CD4-positive, alpha-beta T cell (primary cell): ENCODE measurements around the gene RAB3GAP1. TPM values are rescaled to one million over a fixed set of nuclear protein-coding genes. Genes with fewer than 3 reads are reported as not detected.

Source experiments
- ATAC-seq: fragments of 200-7000 bp; cut with Tn5 transposase; one replicate; pipeline ENCODE4 v1.10.0; 2022; ENCODE audit warnings: mild to moderate bottlenecking; ENCODE audit not compliant: poor library complexity
- CTCF ChIA-PET: fragments of 350-600 bp; sonication (Branson Sonifier 250); formaldehyde crosslinking; loops from one replicate; lab custom pipeline; 2021; ENCODE audit warnings: antibody characterized with exemption, inconsistent platforms; lab: Charles Lee
- POLR2A ChIA-PET: fragments of 350-600 bp; sonication (Branson Sonifier 250); formaldehyde crosslinking; loops from one replicate; lab custom pipeline; 2021; ENCODE audit warnings: antibody characterized with exemption, inconsistent platforms; lab: Charles Lee
- DNase-seq, 14 experiments: peaks; one replicate each; pipeline ENCODE4 v3.0.0-alpha.2; 2013 to 2020; ENCODE audit warnings: mixed read lengths in 2 of 14
- H3K27ac ChIP-seq, 2 donors: one replicate each; pipeline versions ENCODE4 v1.5.1 to v1.7.0; 2013; ENCODE audit warnings: low read length in 2 of 2, low read depth in 1 of 2, mild to moderate bottlenecking in 1 of 2
- H3K27me3 ChIP-seq, 2 experiments: 1 replicate in 1 of 2; 2 replicates in 1 of 2; pipeline versions ENCODE4 v1.6.1 to v1.7.0; 2013; ENCODE audit warnings: low read length in 2 of 2, control low read depth in 1 of 2, mild to moderate bottlenecking in 1 of 2, moderate library complexity in 1 of 2; ENCODE audit not compliant: insufficient read depth in 2 of 2, control insufficient read depth in 1 of 2
- H3K36me3 ChIP-seq: one replicate; pipeline ENCODE4 v1.6.1; 2013; ENCODE audit warnings: low read length, control low read depth; ENCODE audit not compliant: insufficient read depth
- H3K4me1 ChIP-seq: one replicate; pipeline ENCODE4 v1.6.1; 2013; ENCODE audit warnings: low read length, control low read depth; ENCODE audit not compliant: insufficient read depth
- H3K4me3 ChIP-seq: one replicate; pipeline ENCODE4 v1.5.1; 2013; ENCODE audit warnings: mild to moderate bottlenecking, low read length, moderate library complexity
- H3K9me3 ChIP-seq, 2 experiments: 1 replicate in 1 of 2; 2 replicates in 1 of 2; pipeline versions ENCODE4 v1.6.1 to v1.7.0; 2013; ENCODE audit warnings: low read length in 2 of 2, mild to moderate bottlenecking in 2 of 2, control low read depth in 1 of 2, moderate library complexity in 1 of 2; ENCODE audit not compliant: control insufficient read depth in 1 of 2, insufficient read depth in 1 of 2
- H3K27ac Mint-ChIP-seq: one replicate; pipeline ENCODE4 v1.8.0; 2020; ENCODE audit warnings: mixed read lengths
- H3K27me3 Mint-ChIP-seq: one replicate; pipeline ENCODE4 v1.8.0; 2021; ENCODE audit warnings: mixed read lengths
- H3K36me3 Mint-ChIP-seq: one replicate; pipeline ENCODE4 v1.8.0; 2021; ENCODE audit warnings: low read depth, mixed read lengths
- H3K4me1 Mint-ChIP-seq: one replicate; pipeline ENCODE4 v1.8.0; 2021; ENCODE audit warnings: low read depth, mixed read lengths
- H3K4me3 Mint-ChIP-seq: one replicate; pipeline ENCODE4 v1.8.0; 2020; ENCODE audit warnings: mild to moderate bottlenecking, mixed read lengths
- H3K9me3 Mint-ChIP-seq: one replicate; pipeline ENCODE4 v1.8.0; 2020; ENCODE audit warnings: mixed read lengths
- intact Hi-C, 2 experiments: fragments of 100-400 bp; cut with DNase I in 1 of 2; cut with micrococcal nuclease in 1 of 2; formaldehyde crosslinking; loops; one replicate each; pipeline versions ENCODE4 v1.15.1 to v1.9.0; 2023 to 2025; cut with DNase I, micrococcal nuclease
- total RNA-seq, 174 experiments: library from RNA in 2 of 174; stranded (reverse) in 2 of 174; gene quantifications; one replicate each; pipeline ENCODE4 v1.2.3 and lab custom pipeline; 2021 to 2026
- TF ChIP-seq, protein P1 (sequence below): fragments of 200-600 bp; IDR thresholded peaks from one replicate; pipeline ENCODE4 v1.8.0; 2022; ENCODE audit warnings: antibody characterized with exemption, mild to moderate bottlenecking

The RAB3GAP1 gene
- total RNA-seq, 2 experiments from 2014 or later = 35.9 to 37.0 TPM

DNA sequence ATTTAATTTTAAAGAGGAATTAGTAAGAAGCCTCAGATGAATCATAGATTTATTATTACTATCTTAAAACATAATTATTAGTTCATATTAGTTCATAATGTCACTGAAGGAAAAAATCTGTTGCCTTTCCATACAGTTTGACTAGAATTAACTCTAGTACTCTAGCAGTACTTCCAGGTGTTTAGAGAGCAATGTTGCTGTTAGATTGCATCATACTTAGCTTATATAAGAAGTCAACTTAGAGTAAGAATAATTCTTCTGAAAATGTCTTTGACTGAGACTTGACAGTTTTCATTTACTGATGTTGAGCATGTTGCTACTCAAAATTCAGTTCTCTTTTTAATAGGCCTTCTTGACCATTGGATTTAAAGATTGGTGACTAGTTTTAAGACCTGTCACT lies 4.7 kb downstream of the RAB3GAP1 start:
- H3K9me3 Mint-ChIP-seq = no peaks in the 10 kb centered on the region
- Histone ChIP-seq H3K36me3 (peaks cover 19% of the 10 kb centered on the region), H3K27me3 (no peaks in the 10 kb centered on the region), H3K4me1 (peaks cover 21% of the 10 kb centered on the region), H3K4me3 (no peak overlapping the region), H3K27ac (no peak overlapping the region), H3K9me3 (no peaks in the 10 kb centered on the region)
- H3K27me3 Mint-ChIP-seq = no peaks in the 10 kb centered on the region
- no peak for ATAC-seq
- ChIA-PET CTCF (no interaction called here), POLR2A (no interaction called here)
- TF ChIP-seq, protein P1, sequence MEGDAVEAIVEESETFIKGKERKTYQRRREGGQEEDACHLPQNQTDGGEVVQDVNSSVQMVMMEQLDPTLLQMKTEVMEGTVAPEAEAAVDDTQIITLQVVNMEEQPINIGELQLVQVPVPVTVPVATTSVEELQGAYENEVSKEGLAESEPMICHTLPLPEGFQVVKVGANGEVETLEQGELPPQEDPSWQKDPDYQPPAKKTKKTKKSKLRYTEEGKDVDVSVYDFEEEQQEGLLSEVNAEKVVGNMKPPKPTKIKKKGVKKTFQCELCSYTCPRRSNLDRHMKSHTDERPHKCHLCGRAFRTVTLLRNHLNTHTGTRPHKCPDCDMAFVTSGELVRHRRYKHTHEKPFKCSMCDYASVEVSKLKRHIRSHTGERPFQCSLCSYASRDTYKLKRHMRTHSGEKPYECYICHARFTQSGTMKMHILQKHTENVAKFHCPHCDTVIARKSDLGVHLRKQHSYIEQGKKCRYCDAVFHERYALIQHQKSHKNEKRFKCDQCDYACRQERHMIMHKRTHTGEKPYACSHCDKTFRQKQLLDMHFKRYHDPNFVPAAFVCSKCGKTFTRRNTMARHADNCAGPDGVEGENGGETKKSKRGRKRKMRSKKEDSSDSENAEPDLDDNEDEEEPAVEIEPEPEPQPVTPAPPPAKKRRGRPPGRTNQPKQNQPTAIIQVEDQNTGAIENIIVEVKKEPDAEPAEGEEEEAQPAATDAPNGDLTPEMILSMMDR = no peak
- DNase-seq = no peak
- peaks cover 61% of the 10 kb centered on the region for H3K4me1 Mint-ChIP-seq
- H3K4me3 Mint-ChIP-seq = no peak overlapping the region
- no peak overlapping the region for H3K27ac Mint-ChIP-seq
- H3K36me3 Mint-ChIP-seq = peaks cover 76% of the 10 kb centered on the region
- intact Hi-C loops = loop anchor here in 1 of 2 experiments (10.0 kb wide), 1 partner anchor 818 kb away; the partner anchor contains the start of gene MCM6

DNA sequence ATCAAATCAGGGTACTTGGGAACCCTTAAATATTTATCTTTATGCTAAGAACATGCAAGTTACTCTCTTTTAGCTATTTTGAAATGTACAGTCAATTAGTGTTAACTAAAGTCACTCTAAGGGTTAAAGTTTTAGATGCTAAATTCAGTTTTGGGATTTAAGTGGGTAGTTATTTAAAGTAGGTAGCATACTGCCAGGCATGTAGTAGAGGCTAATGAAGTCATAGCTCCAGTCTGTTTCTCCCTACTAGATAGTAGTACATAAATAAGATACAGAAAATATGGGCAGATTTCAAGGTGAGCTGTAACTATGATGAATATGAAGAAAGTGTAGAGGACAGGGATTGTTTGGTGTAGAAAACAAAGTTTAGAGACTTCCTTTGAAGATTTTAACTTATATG lies 7.5 kb downstream of the RAB3GAP1 start:
- intact Hi-C loops = loop anchor here in 1 of 2 experiments (10.0 kb wide), 1 partner anchor 815 kb away; the partner anchor contains the start of gene MCM6
- DNase-seq (no peak), ATAC-seq (no peak)
- H3K36me3 ChIP-seq = peaks cover 29% of the 10 kb centered on the region
- H3K27me3 ChIP-seq = no peaks in the 10 kb centered on the region
- Mint-ChIP-seq H3K4me1 (peaks cover 70% of the 10 kb centered on the region), H3K36me3 (peaks cover 84% of the 10 kb centered on the region), H3K4me3 (no peak overlapping the region), H3K9me3 (peaks cover 2% of the 10 kb centered on the region), H3K27me3 (no peaks in the 10 kb centered on the region), H3K27ac (no peak overlapping the region)
- no peak overlapping the region for H3K4me3 ChIP-seq
- TF ChIP-seq, protein P1 = no peak
- peaks cover 12% of the 10 kb centered on the region for H3K4me1 ChIP-seq
- ChIA-PET CTCF (no interaction called here), POLR2A (interaction anchor here (0.6 kb wide), 1 partner anchor 607 kb away, joined by 3 read pairs; no protein-coding TSS in a partner anchor)
- no peak overlapping the region for H3K27ac ChIP-seq
- H3K9me3 ChIP-seq = no peaks in the 10 kb centered on the region

GRCh38 chr2:135063210-135063609 lies 11.1 kb downstream of the RAB3GAP1 start:
- no peak overlapping the region for H3K27ac ChIP-seq
- H3K4me1 Mint-ChIP-seq = peaks cover 77% of the 10 kb centered on the region
- DNase-seq (no peak), ATAC-seq (no peak)
- no peaks in the 10 kb centered on the region for H3K27me3 Mint-ChIP-seq
- no peak overlapping the region for H3K27ac Mint-ChIP-seq
- H3K36me3 Mint-ChIP-seq = peaks cover 89% of the 10 kb centered on the region
- intact Hi-C loops = no loop called here
- H3K27me3 ChIP-seq = no peaks in the 10 kb centered on the region
- H3K9me3 Mint-ChIP-seq = peaks cover 2% of the 10 kb centered on the region
- no peaks in the 10 kb centered on the region for H3K4me1 ChIP-seq
- peak overlapping the region; percentile 51 for H3K4me3 Mint-ChIP-seq
- H3K9me3 ChIP-seq = no peaks in the 10 kb centered on the region
- peaks cover 33% of the 10 kb centered on the region for H3K36me3 ChIP-seq
- ChIA-PET POLR2A (no interaction called here), CTCF (no interaction called here)
- no peak overlapping the region for H3K4me3 ChIP-seq
- TF ChIP-seq, protein P1 = no peak
